Trophoblast cell (in vitro differentiated cells and primary cell): ENCODE results near the gene SRGAP2B.
"Not testable (repeated sequence)": the region's sequence is repeated elsewhere in the genome, so short reads cannot be mapped to it uniquely, and the experiment has no call there.

Source experiments
- DNase-seq, 2 donors: peaks; one replicate each; pipeline ENCODE4 v3.0.0-alpha.2; 2016
- H2AFZ ChIP-seq: 2 replicates; pipeline ENCODE4 v1.6.1; 2013; ENCODE audit warnings: low read length, moderate library complexity, mild to moderate bottlenecking; ENCODE audit not compliant: insufficient read depth, poor library complexity
- H2AK5ac ChIP-seq: 2 replicates; pipeline ENCODE4 v1.6.1; 2013; ENCODE audit warnings: mild to moderate bottlenecking, low read length
- H2BK120ac ChIP-seq: 2 replicates; pipeline ENCODE4 v1.6.1; 2013; ENCODE audit warnings: low read length, mild to moderate bottlenecking, moderate library complexity; ENCODE audit not compliant: insufficient read depth, poor library complexity
- H2BK12ac ChIP-seq: 2 replicates; pipeline ENCODE4 v1.6.1; 2013; ENCODE audit warnings: mild to moderate bottlenecking, low read length, moderate library complexity
- H2BK5ac ChIP-seq: 2 replicates; pipeline ENCODE4 v1.6.1; 2013; ENCODE audit warnings: low read length, low read depth, moderate library complexity, mild to moderate bottlenecking; ENCODE audit not compliant: poor library complexity
- H3K14ac ChIP-seq: 2 replicates; pipeline ENCODE4 v1.6.1; 2013; ENCODE audit warnings: mild to moderate bottlenecking, low read length
- H3K18ac ChIP-seq: 2 replicates; pipeline ENCODE4 v1.6.1; 2013; ENCODE audit warnings: mild to moderate bottlenecking, low read length
- H3K23ac ChIP-seq: 2 replicates; pipeline ENCODE4 v1.6.1; 2013; ENCODE audit warnings: low read length
- H3K27ac ChIP-seq: 2 replicates; pipeline ENCODE4 v1.5.1; 2013; ENCODE audit warnings: low read depth, mild to moderate bottlenecking, inconsistent platforms, low read length, moderate library complexity
- H3K27me3 ChIP-seq: 2 replicates; pipeline ENCODE4 v1.6.1; 2013; ENCODE audit warnings: inconsistent platforms, mild to moderate bottlenecking, low read length, moderate library complexity; ENCODE audit not compliant: insufficient read depth
- H3K36me3 ChIP-seq, 2 experiments: 1 replicate in 1 of 2; 2 replicates in 1 of 2; pipeline ENCODE4 v1.6.1; 2013; ENCODE audit warnings: low read length in 2 of 2, mild to moderate bottlenecking in 2 of 2, moderate library complexity in 1 of 2; ENCODE audit not compliant: insufficient read depth in 2 of 2, control insufficient read depth in 1 of 2
- H3K4ac ChIP-seq: 2 replicates; pipeline ENCODE4 v1.6.1; 2013; ENCODE audit warnings: low read depth, mild to moderate bottlenecking, low read length, moderate library complexity
- H3K4me1 ChIP-seq, 2 experiments: 1 replicate in 1 of 2; 2 replicates in 1 of 2; pipeline ENCODE4 v1.6.1; 2013; ENCODE audit warnings: low read length in 2 of 2, mild to moderate bottlenecking in 2 of 2, moderate library complexity in 1 of 2; ENCODE audit not compliant: insufficient read depth in 2 of 2, control insufficient read depth in 1 of 2
- H3K4me2 ChIP-seq: 2 replicates; pipeline ENCODE4 v1.6.1; 2013; ENCODE audit warnings: inconsistent platforms, mild to moderate bottlenecking, low read length, moderate library complexity
- H3K4me3 ChIP-seq: 2 replicates; pipeline ENCODE4 v1.5.1; 2013; ENCODE audit warnings: mild to moderate bottlenecking, low read depth, low read length, inconsistent platforms
- H3K79me1 ChIP-seq: one replicate; pipeline ENCODE4 v1.6.1; 2013; ENCODE audit warnings: low read length
- H3K79me2 ChIP-seq: 2 replicates; pipeline ENCODE4 v1.6.1; 2013; ENCODE audit warnings: low read length, mild to moderate bottlenecking; ENCODE audit not compliant: control insufficient read depth, insufficient read depth, poor library complexity
- H3K9ac ChIP-seq: 2 replicates; pipeline ENCODE4 v1.6.1; 2013; ENCODE audit warnings: mild to moderate bottlenecking, low read length
- H3K9me3 ChIP-seq: 2 replicates; pipeline ENCODE4 v1.6.1; 2013; ENCODE audit warnings: low read depth, mild to moderate bottlenecking, control low read depth, inconsistent platforms, low read length; ENCODE audit not compliant: insufficient read depth
- H4K12ac ChIP-seq: 2 replicates; pipeline ENCODE4 v1.6.1; 2013; ENCODE audit warnings: low read depth, mild to moderate bottlenecking, low read length, moderate library complexity
- H4K8ac ChIP-seq: 2 replicates; pipeline ENCODE4 v1.6.1; 2013; ENCODE audit warnings: low read depth, mild to moderate bottlenecking, low read length, moderate library complexity
- H4K91ac ChIP-seq: one replicate; pipeline ENCODE4 v1.6.1; 2013; ENCODE audit warnings: low read depth, mild to moderate bottlenecking, low read length, moderate library complexity
- WGBS: extraction: QIAGEN DNeasy Blood & Tissue Kit; methylation state at CpG from one replicate; pipeline ENCODE4 v1.1.7; 2013; ENCODE audit warnings: missing lambda C conversion rate; ENCODE audit not compliant: insufficient read length, insufficient coverage; ENCODE audit errors: extremely low coverage; 5-methylcytosine and 5-hydroxymethylcytosine counted together

Gene SRGAP2B

GRCh38 chr1:145055217-145055760 is 39.8 kb downstream of the SRGAP2B start:
- WGBS, result no CpG with 5 or more reads among the region's 4 CpGs

GRCh38 chr1:145053428-145053827 is 41.7 kb downstream of the SRGAP2B start:
- not testable (repeated sequence) for H3K9me3 ChIP-seq, H4K12ac ChIP-seq, H3K4ac ChIP-seq, H3K4me1 ChIP-seq, H4K8ac ChIP-seq, H3K27ac ChIP-seq, H3K36me3 ChIP-seq, H4K91ac ChIP-seq, H3K9ac ChIP-seq, H2BK120ac ChIP-seq, H2BK12ac ChIP-seq, H3K79me2 ChIP-seq, H3K18ac ChIP-seq, H3K27me3 ChIP-seq, H2AFZ ChIP-seq, H2BK5ac ChIP-seq, H3K4me3 ChIP-seq, H3K4me2 ChIP-seq, H3K14ac ChIP-seq, H2AK5ac ChIP-seq, DNase-seq, H3K23ac ChIP-seq, H3K79me1 ChIP-seq
- no CpG with 5 or more reads among the region's 4 CpGs for WGBS

More at GRCh38 chr1:145055217-145055760, 39.8 kb downstream of the SRGAP2B start:
- H2BK120ac ChIP-seq, H3K18ac ChIP-seq, H4K8ac ChIP-seq, H2BK5ac ChIP-seq, H3K4me1 ChIP-seq, H3K4ac ChIP-seq, H3K79me1 ChIP-seq, H3K79me2 ChIP-seq, H3K27ac ChIP-seq, H3K4me2 ChIP-seq, H3K14ac ChIP-seq, H3K36me3 ChIP-seq, H3K23ac ChIP-seq, H4K12ac ChIP-seq, H3K27me3 ChIP-seq, H3K4me3 ChIP-seq, H2BK12ac ChIP-seq, H4K91ac ChIP-seq, H2AFZ ChIP-seq, DNase-seq, H3K9ac ChIP-seq, H3K9me3 ChIP-seq, H2AK5ac ChIP-seq: not testable (repeated sequence)

- not testable (repeated sequence) for DNase-seq, H3K4me1 ChIP-seq, H3K27me3 ChIP-seq, H3K4me2 ChIP-seq, H3K4me3 ChIP-seq, H2AFZ ChIP-seq, H4K12ac ChIP-seq, H3K23ac ChIP-seq, H4K91ac ChIP-seq, H3K4ac ChIP-seq, H3K9me3 ChIP-seq, H3K79me1 ChIP-seq, H2BK12ac ChIP-seq, H3K36me3 ChIP-seq, H2AK5ac ChIP-seq, H2BK120ac ChIP-seq, H4K8ac ChIP-seq, H3K18ac ChIP-seq, H3K27ac ChIP-seq, H2BK5ac ChIP-seq, H3K79me2 ChIP-seq, H3K14ac ChIP-seq, H3K9ac ChIP-seq
- WGBS, result no CpG with 5 or more reads among the region's 10 CpGs
These were observed 42.9 kb downstream of the SRGAP2B start for GRCh38 chr1:145052019-145052776.

- not testable (repeated sequence) for H2BK120ac ChIP-seq, H4K91ac ChIP-seq
- WGBS, result no CpG with 5 or more reads among the region's 6 CpGs
These were observed 46.8 kb downstream of the SRGAP2B start for GRCh38 chr1:145048181-145048856.

More at GRCh38 chr1:145048181-145048856, 46.8 kb downstream of the SRGAP2B start:
- H3K36me3 ChIP-seq, H2AFZ ChIP-seq, H3K27me3 ChIP-seq, H2AK5ac ChIP-seq, H4K12ac ChIP-seq, H3K18ac ChIP-seq, DNase-seq, H3K23ac ChIP-seq, H3K9me3 ChIP-seq, H3K9ac ChIP-seq, H4K8ac ChIP-seq, H3K27ac ChIP-seq, H2BK5ac ChIP-seq, H2BK12ac ChIP-seq, H3K14ac ChIP-seq, H3K79me2 ChIP-seq, H3K79me1 ChIP-seq, H3K4me3 ChIP-seq, H3K4ac ChIP-seq, H3K4me1 ChIP-seq, H3K4me2 ChIP-seq: not testable (repeated sequence)
